Measurements from ENCODE around the gene OLIG2.

DNA sequence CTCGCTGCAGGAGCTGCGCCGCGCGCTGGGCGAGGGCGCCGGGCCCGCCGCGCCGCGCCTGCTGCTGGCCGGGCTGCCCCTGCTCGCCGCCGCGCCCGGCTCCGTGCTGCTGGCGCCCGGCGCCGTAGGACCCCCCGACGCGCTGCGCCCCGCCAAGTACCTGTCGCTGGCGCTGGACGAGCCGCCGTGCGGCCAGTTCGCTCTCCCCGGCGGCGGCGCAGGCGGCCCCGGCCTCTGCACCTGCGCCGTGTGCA lies 44.9 kb downstream of the OLIG2 start:
- TF ChIP-seq, protein P1, sequence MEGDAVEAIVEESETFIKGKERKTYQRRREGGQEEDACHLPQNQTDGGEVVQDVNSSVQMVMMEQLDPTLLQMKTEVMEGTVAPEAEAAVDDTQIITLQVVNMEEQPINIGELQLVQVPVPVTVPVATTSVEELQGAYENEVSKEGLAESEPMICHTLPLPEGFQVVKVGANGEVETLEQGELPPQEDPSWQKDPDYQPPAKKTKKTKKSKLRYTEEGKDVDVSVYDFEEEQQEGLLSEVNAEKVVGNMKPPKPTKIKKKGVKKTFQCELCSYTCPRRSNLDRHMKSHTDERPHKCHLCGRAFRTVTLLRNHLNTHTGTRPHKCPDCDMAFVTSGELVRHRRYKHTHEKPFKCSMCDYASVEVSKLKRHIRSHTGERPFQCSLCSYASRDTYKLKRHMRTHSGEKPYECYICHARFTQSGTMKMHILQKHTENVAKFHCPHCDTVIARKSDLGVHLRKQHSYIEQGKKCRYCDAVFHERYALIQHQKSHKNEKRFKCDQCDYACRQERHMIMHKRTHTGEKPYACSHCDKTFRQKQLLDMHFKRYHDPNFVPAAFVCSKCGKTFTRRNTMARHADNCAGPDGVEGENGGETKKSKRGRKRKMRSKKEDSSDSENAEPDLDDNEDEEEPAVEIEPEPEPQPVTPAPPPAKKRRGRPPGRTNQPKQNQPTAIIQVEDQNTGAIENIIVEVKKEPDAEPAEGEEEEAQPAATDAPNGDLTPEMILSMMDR (IDR thresholded peaks at IDR 0.05), result no peak
- TF ChIP-seq POLR2A (IDR thresholded peaks at IDR 0.05), result no peak
- TF ChIP-seq POLR2AphosphoS5 (IDR thresholded peaks at IDR 0.05), result no peak

All from gastroesophageal sphincter (tissue), 3 donors.